K562 (cell line): Measurements from ENCODE around the gene COL5A1. TPM values are rescaled to one million over a fixed set of nuclear protein-coding genes. Genes with fewer than 3 reads are reported as not detected.

Experiments used
- ATAC-seq: fragments of 200-7000 bp; cut with Tn5 transposase; 3 replicates; pipeline ENCODE4 v1.9.1; 2020; ENCODE audit warnings: moderate library complexity
- BruUV-seq: library from RNA; stranded (reverse); fragments of 400-500 nt; replicated peaks from 2 replicates; lab custom pipeline; 2021; lab: Mats Ljungman, UMichigan
- CTCF ChIA-PET: fragments of 300-600 bp; formaldehyde crosslinking; extraction: SDS; loops from one replicate; lab custom pipeline; 2021; ENCODE audit warnings: low intra/inter-chr PET ratio; lab: Yijun Ruan, JAX
- POLR2A ChIA-PET: fragments of 300-600, 350-650 bp; sonication (Branson Sonifier 250); formaldehyde crosslinking; extraction: SDS; loops from one replicate; lab custom pipeline; 2021; ENCODE audit warnings: antibody characterized with exemption, inconsistent platforms; lab: Yijun Ruan, JAX
- DNase-seq, 4 experiments: peaks; one replicate each; pipeline versions ENCODE4 v3.0.0 to v3.0.0-alpha.2; 2011 to 2018; ENCODE audit warnings: low spot score in 3 of 4, mixed read lengths in 3 of 4; ENCODE audit errors: extremely low read depth in 1 of 4
- FAIRE-seq: peaks from 2 replicates; lab custom pipeline; 2011; peaks lifted over from hg19 to GRCh38; lab: Jason Lieb, UNC
- H2AFZ ChIP-seq: 2 replicates; pipeline ENCODE4 v1.6.0; 2011; ENCODE audit warnings: low read depth, low read length, control low read depth, inconsistent platforms
- H3K27ac ChIP-seq: fragments of 200-600 bp; 3 replicates; pipeline ENCODE4 v1.8.0; 2011; ENCODE audit warnings: low read depth, mild to moderate bottlenecking, control low read depth, inconsistent platforms, low read length, moderate library complexity, mixed read lengths; ENCODE audit errors: extremely low read depth
- H3K27me3 ChIP-seq, 2 experiments: fragments of 300-600 bp in 1 of 2; 2 replicates in 1 of 2; 3 replicates in 1 of 2; pipeline versions ENCODE4 v1.6.0 to v1.8.0; 2011; ENCODE audit warnings: inconsistent platforms in 2 of 2, low read length in 2 of 2, mild to moderate bottlenecking in 1 of 2, mixed read lengths in 1 of 2, moderate library complexity in 1 of 2; ENCODE audit not compliant: control insufficient read depth in 2 of 2, insufficient read depth in 2 of 2
- H3K36me3 ChIP-seq: fragments of 300-600 bp; 3 replicates; pipeline ENCODE4 v1.8.0; 2011; ENCODE audit warnings: mild to moderate bottlenecking, low read length, inconsistent platforms; ENCODE audit not compliant: control insufficient read depth, insufficient read depth
- H3K4me1 ChIP-seq, 2 experiments: fragments of 200-600 bp in 1 of 2; replicated peaks in 1 of 2; 2 replicates in 1 of 2; 3 replicates in 1 of 2; pipeline versions ENCODE4 v1.5.1 to v1.8.0; 2011; ENCODE audit warnings: inconsistent platforms in 2 of 2, low read length in 2 of 2, mild to moderate bottlenecking in 1 of 2, mixed read lengths in 1 of 2, moderate library complexity in 1 of 2; ENCODE audit not compliant: control insufficient read depth in 2 of 2, insufficient read depth in 2 of 2
- H3K4me2 ChIP-seq: 2 replicates; pipeline ENCODE4 v1.6.1; 2011; ENCODE audit warnings: low read length, control low read depth, inconsistent platforms, mixed read lengths; ENCODE audit not compliant: insufficient read depth
- H3K4me3 ChIP-seq: fragments of 200-600 bp; sonication (generic), shearing (Covaris generic); 2 replicates; pipeline ENCODE4 v1.5.1; 2016; ENCODE audit warnings: control low read depth, inconsistent platforms
- H3K79me2 ChIP-seq: fragments of 200-600 bp; 3 replicates; pipeline ENCODE4 v1.8.0; 2011; ENCODE audit warnings: low read length, inconsistent platforms; ENCODE audit not compliant: control insufficient read depth, insufficient read depth
- H3K9ac ChIP-seq, 2 experiments: 2 replicates each; pipeline versions ENCODE4 v1.6.0 to v1.6.1; 2011; ENCODE audit warnings: low read depth in 2 of 2, low read length in 2 of 2, control low read depth in 1 of 2, inconsistent platforms in 1 of 2, mild to moderate bottlenecking in 1 of 2, mixed read lengths in 1 of 2; ENCODE audit not compliant: insufficient read depth in 1 of 2
- H3K9me1 ChIP-seq: one replicate; pipeline ENCODE4 v1.6.0; 2011; ENCODE audit warnings: inconsistent platforms, mild to moderate bottlenecking, low read length, moderate library complexity; ENCODE audit not compliant: control insufficient read depth, insufficient read depth
- H3K9me3 ChIP-seq: replicated peaks from 2 replicates; pipeline ENCODE4 v1.5.1; 2011; ENCODE audit warnings: low read depth, low read length, inconsistent platforms; ENCODE audit not compliant: control insufficient read depth, insufficient read depth
- H4K20me1 ChIP-seq: replicated peaks from 2 replicates; pipeline ENCODE4 v1.6.1; 2011; ENCODE audit warnings: low read length, inconsistent platforms, mixed read lengths; ENCODE audit not compliant: control insufficient read depth, insufficient read depth
- HSF4 ChIP-seq: fragments of 250-450 bp; sonication (Bioruptor Pico); IDR thresholded peaks from 2 replicates; pipeline ENCODE4 v2.1.2; 2022; ENCODE audit warnings: mild to moderate bottlenecking, moderate library complexity, borderline replicate concordance
- L3MBTL2 ChIP-seq: fragments of 450-650 bp; IDR thresholded peaks from 2 replicates; pipeline ENCODE4 v1.6.1; 2016; ENCODE audit warnings: mild to moderate bottlenecking, moderate library complexity
- PRPF4 ChIP-seq: fragments of 200-400 bp; formaldehyde crosslinking; IDR thresholded peaks from one replicate; pipeline ENCODE4 v1.6.1; 2017; ENCODE audit warnings: low read length, low read depth, mild to moderate bottlenecking; ENCODE audit not compliant: insufficient read depth, poor library complexity, severe bottlenecking
- THRB ChIP-seq: fragments of 450-650 bp; formaldehyde crosslinking; conservative IDR thresholded peaks from 2 replicates; pipeline ENCODE4 v1.4.0; 2022; ENCODE audit warnings: mild to moderate bottlenecking, missing genetic modification characterization
- TRIM24 ChIP-seq, 2 experiments: fragments of 450-650 bp; IDR thresholded peaks; 2 replicates each; pipeline ENCODE4 v1.6.1; 2016
- VEZF1 ChIP-seq: fragments of 200-800 bp; sonication (Bioruptor generic); IDR thresholded peaks from 2 replicates; pipeline ENCODE4 v1.6.1; 2017; ENCODE audit warnings: missing genetic modification characterization, missing compliant biosample characterization
- ZNF174 ChIP-seq: fragments of 250-450 bp; sonication (Bioruptor Pico); IDR thresholded peaks from 2 replicates; pipeline ENCODE4 v1.4.0; 2020; ENCODE audit warnings: mild to moderate bottlenecking
- whole genome bisulfite sequencing: fragments of 100-300 bp; shearing (Covaris generic); methylation state at CpG from one replicate; pipeline ENCODE4 v1.1.6; 2016; ENCODE audit warnings: low coverage, mixed read lengths; ENCODE audit not compliant: insufficient coverage; ENCODE audit errors: missing lambda C conversion rate; 5-methylcytosine and 5-hydroxymethylcytosine counted together
- in situ Hi-C: fragments of 300-500 bp; cut with MboI; formaldehyde crosslinking; loops from 4 replicates; pipeline ENCODE4 v1.15.0; 2018; ENCODE audit warnings: inconsistent platforms, mixed read lengths
- intact Hi-C: fragments of 100-400 bp; cut with micrococcal nuclease; formaldehyde crosslinking; loops from 2 replicates; pipeline ENCODE4 v1.14.2; 2022
- polyA plus RNA-seq, 8 experiments: library from polyadenylated mRNA; depleted of rRNA in 4 of 8; stranded (reverse) in 5 of 8; unstranded in 3 of 8; fragments of >200 nt; fragmentation: Nextera tagmentation in 2 of 8; fragmentation: Illumina TruSeq in 1 of 8; extraction: Ambion mirVana in 2 of 8; extraction: Trizol in 1 of 8; gene quantifications; 2 replicates each; pipeline versions ENCODE4 v1.2.1 to v1.2.3, GENCODE V29; 2011 to 2014; ENCODE audit warnings: inconsistent platforms in 1 of 8, missing spikeins in 1 of 8
- total RNA-seq, 7 experiments: library from RNA; depleted of rRNA in 6 of 7; stranded (reverse); fragments of >200 nt in 6 of 7; fragmentation: Illumina TruSeq in 2 of 7; extraction: Trizol in 2 of 7; gene quantifications; 2 replicates each; pipeline versions ENCODE4 v1.2.1 to v1.2.3, GENCODE V29; 2011 to 2021; ENCODE audit warnings: low replicate concordance in 1 of 7

COL5A1 gene
- total and polyA plus RNA-seq, 9 of the 15 experiments (the other 6 are each of a cell fraction or from before 2014, with no cell fraction given), result under 0.01 to 0.13 (median 0.04) TPM; not detected in 6

GRCh38 chr9:134640506-134641172 lies 964 bp upstream of the COL5A1 start:
- intact Hi-C loops (loop anchor here (10.0 kb wide), 1 partner anchor 86 kb away; no protein-coding TSS in a partner anchor), in situ Hi-C loops (no loop called here)
- no peaks in the 10 kb centered on the region for H3K9me1 ChIP-seq
- H3K79me2 ChIP-seq, result no peaks in the 10 kb centered on the region
- H3K27me3 ChIP-seq, result peaks cover 12 to 56% of the 10 kb centered on the region in 2 experiments; a peak in 4 of 5 replicates
- CTCF ChIA-PET, result no interaction called here
- TF ChIP-seq VEZF1 (CRISPR knock-in tag) (no peak), L3MBTL2 (no peak), PRPF4 (no peak), ZNF174 (no peak), TRIM24 (IDR thresholded peaks at IDR 0.05) (no peak), HSF4 (no peak), THRB (no peak)
- no peak for ATAC-seq
- no peak overlapping the region for H3K4me2 ChIP-seq
- no peaks in the 10 kb centered on the region for H3K36me3 ChIP-seq
- H3K9ac ChIP-seq, result no peak overlapping the region
- no peaks in the 10 kb centered on the region for H3K9me3 ChIP-seq
- 1% methylated on average over 14 of the region's 14 CpGs for WGBS
- peaks cover 0 to 9% of the 10 kb centered on the region in 2 experiments; a peak in 2 of 5 replicates for H3K4me1 ChIP-seq
- BruUV-seq, result no TSS peak
- peaks cover 8% of the 10 kb centered on the region; the same call in 1 of the 2 replicates for H4K20me1 ChIP-seq
- DNase-seq, result no peak
- no peak overlapping the region for H3K27ac ChIP-seq
- H3K4me3 ChIP-seq, result no peak overlapping the region
- no peak overlapping the region for H2AFZ ChIP-seq
- no peak for FAIRE-seq
- POLR2A ChIA-PET, result interaction anchor here (0.7 to 1.3 kb wide), 3 partner anchors 13 to 544 kb away, joined by 3 read pairs; no protein-coding TSS in a partner anchor
